DLD1 (cell line): ENCODE measurements around the gene LHX8.

ENCODE experiments used
- in situ Hi-C: cut with HindIII; loops from 2 replicates; pipeline ENCODE4 v1.10.0; 2017; ENCODE audit warnings: low sequenced_read_pairs

The LHX8 gene

GRCh38 chr1:75132242-75132811, 1.9 kb upstream of the LHX8 start:
- in situ Hi-C loops: no loop called here

GRCh38 chr1:75132812-75133619, 1.2 kb upstream of the LHX8 start:
- in situ Hi-C loops: no loop called here

- in situ Hi-C loops: no loop called here
These were observed 722 bp downstream of the LHX8 start for GRCh38 chr1:75134647-75135572.

- in situ Hi-C loops: no loop called here
These were observed 1.5 kb downstream of the LHX8 start for GRCh38 chr1:75135573-75136194.

- in situ Hi-C loops: no loop called here
These were observed 2.1 kb downstream of the LHX8 start for GRCh38 chr1:75136195-75136815.

- in situ Hi-C loops: no loop called here
These were observed 2.9 kb downstream of the LHX8 start for GRCh38 chr1:75136921-75137641.

GRCh38 chr1:75152092-75152491, 17.9 kb downstream of the LHX8 start:
- in situ Hi-C loops: no loop called here

- in situ Hi-C loops: no loop called here
These were observed 25.0 kb downstream of the LHX8 start for GRCh38 chr1:75159154-75159553.

GRCh38 chr1:75165264-75165663, 31.1 kb downstream of the LHX8 start:
- in situ Hi-C loops: no loop called here

GRCh38 chr1:75166821-75167220, 32.6 kb downstream of the LHX8 start:
- in situ Hi-C loops: no loop called here

- in situ Hi-C loops: no loop called here
These were observed 35.8 kb downstream of the LHX8 start for GRCh38 chr1:75170011-75170410.

- in situ Hi-C loops: no loop called here
These were observed 36.8 kb downstream of the LHX8 start for GRCh38 chr1:75170981-75171380.

GRCh38 chr1:75171876-75172275, 37.7 kb downstream of the LHX8 start:
- in situ Hi-C loops: no loop called here

GRCh38 chr1:75172556-75172955, 38.4 kb downstream of the LHX8 start:
- in situ Hi-C loops: no loop called here

GRCh38 chr1:75174031-75174760, 40.0 kb downstream of the LHX8 start:
- in situ Hi-C loops: no loop called here

GRCh38 chr1:75181214-75181955, 47.2 kb downstream of the LHX8 start:
- in situ Hi-C loops: loop anchor here (25.0 kb wide), 1 partner anchor 394 kb away; no protein-coding TSS in a partner anchor

GRCh38 chr1:75188892-75189291, 54.7 kb downstream of the LHX8 start:
- in situ Hi-C loops: loop anchor here (25.0 kb wide), 1 partner anchor 402 kb away; no protein-coding TSS in a partner anchor

GRCh38 chr1:75198163-75198562, 64.0 kb downstream of the LHX8 start:
- in situ Hi-C loops: loop anchor here (25.0 kb wide), 1 partner anchor 411 kb away; no protein-coding TSS in a partner anchor
